NCI-H446 treated with DMSO at 0.1 percent for 48 hours (cell line): ENCODE data around the gene PCMT1.
"Not testable (repeated sequence)": the region's sequence is repeated elsewhere in the genome, so short reads cannot be mapped to it uniquely, and the experiment has no call there.

ENCODE experiments used
- DNase-seq: peaks from one replicate; lab custom pipeline; 2025; lab: John Stamatoyannopoulos, UW

The PCMT1 gene

DNA sequence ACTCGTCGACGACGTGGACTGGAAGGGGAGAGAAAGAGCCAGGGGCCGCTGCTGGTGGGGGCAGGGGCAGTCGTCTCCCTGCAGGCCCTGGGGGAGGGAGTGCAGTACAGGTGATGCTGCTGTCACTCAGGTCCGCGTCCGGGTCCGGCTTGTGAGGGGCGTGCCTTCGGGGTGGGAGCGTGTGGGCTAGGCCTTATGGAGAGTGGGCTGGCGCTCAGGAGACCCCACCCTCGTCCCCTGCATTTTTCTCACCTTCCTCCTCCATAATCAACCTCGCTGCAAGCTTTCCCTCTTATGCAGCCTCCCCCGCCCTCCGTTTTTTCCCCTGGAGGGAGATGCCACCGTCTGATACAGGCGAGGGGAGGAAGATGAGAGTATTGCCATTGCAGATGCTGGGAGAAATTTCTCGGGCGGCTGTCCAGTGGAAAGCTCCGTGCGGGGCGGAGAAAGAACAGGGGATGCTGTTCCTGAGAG is 632 bp downstream of the PCMT1 start:
- DNase-seq, result peak; percentile 38

DNA sequence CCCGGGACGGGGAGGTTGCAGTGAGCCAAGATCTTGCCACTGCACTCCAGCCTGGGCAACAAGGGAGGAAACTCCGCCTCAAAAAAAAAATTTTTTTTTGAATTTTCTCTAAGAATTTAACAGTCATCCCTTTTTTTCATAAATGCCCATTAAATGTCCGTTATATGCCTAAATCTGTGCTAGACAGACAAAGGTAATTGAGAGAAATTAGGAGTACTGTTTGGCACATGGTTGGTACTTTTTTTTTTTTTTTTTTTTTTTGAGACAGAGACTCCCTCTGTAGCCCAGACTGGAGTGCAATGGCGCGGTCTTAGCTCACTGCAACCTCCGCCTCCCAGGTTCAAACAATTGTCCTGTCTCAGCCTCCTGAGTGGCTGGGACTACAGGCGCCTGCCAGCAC is 1.7 kb downstream of the PCMT1 start:
- no peak for DNase-seq

DNA sequence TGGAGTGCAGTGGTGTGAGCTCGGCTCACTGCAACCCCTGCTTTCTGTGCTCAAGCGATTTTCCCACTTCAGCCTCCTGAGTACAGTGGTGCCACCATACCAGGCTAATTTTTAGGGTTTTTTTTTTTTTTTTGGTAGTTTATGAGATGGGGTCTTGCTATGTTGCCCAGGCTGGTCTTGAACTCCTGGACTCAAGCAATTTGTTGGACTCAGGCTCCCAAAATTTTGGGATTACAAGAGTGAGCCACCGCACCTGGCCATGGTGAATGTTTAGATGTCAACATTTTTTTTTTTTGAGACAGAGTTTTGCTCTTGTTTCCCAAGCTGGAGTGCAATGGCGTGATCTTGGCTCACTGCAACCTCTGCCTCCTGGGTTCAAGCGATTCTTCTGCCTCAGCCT is 2.4 kb downstream of the PCMT1 start:
- DNase-seq, result not testable (repeated sequence)

DNA sequence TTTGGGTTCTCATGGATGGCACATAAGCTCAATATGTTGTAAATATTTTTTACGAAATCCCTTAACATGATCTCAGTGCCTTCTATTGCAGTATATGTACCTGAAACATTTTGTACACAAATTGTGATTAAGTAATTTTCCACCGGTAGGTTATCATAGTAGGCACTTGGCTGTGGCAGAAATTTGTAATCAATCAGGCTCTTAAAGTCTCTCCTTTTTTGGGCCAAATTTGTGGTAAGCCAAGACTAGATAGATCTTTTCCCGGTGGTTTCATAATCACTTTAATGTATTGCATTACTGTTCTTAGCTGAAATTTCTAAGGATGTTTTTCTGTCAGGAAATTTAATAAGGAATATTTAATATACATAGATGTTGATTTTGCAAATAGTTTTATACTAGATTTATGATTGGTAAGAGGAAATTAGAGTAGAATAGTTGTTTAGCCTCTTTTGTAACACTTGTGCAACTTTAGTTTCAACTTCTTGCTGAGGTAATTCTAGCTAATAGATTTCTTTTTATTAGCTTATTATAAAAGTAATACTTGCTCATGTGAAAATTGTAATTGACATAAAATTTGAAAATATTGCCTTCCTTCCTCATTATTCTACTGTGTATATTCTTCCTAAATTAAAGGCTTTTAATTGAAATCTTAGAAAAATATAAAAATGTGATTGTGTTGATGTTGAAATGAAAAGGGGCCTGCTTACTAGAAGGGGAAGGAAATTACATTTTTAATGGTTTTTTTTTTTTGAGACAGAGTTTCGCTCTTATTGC is 3.2 kb downstream of the PCMT1 start:
- DNase-seq, result no peak

DNA sequence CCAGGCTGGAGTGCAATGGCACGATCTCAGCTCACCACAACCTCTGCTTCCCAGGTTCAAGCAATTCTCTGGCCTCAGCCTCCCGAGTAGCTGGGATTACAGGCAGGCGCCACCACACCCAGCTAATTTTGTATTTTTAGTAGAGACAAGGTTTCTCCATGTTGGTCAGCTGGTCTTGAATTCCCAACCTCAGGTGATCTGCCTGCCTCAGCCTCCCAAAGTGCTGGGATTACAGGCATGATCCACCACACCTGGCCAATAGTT is 3.8 kb downstream of the PCMT1 start:
- DNase-seq, result not testable (repeated sequence)

DNA sequence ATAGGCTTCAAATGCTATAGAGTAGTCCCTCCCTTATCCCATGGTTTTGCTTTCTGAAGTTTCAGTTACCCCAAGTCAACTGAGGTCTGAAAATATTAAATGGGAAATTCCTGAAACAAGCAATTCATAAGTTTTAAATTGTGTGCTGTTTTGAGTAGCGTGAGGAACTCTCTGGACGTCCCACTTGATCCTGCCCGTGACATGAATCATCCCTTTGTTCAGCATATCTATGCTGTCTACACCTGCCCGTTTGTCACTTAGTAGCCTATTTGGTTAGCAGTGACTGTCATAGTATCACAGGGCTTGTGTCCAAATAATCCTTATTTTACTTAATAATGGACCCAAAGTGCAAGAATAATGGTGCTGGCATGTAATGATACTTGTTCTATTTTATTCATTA is 5.0 kb downstream of the PCMT1 start:
- no peak for DNase-seq

DNA sequence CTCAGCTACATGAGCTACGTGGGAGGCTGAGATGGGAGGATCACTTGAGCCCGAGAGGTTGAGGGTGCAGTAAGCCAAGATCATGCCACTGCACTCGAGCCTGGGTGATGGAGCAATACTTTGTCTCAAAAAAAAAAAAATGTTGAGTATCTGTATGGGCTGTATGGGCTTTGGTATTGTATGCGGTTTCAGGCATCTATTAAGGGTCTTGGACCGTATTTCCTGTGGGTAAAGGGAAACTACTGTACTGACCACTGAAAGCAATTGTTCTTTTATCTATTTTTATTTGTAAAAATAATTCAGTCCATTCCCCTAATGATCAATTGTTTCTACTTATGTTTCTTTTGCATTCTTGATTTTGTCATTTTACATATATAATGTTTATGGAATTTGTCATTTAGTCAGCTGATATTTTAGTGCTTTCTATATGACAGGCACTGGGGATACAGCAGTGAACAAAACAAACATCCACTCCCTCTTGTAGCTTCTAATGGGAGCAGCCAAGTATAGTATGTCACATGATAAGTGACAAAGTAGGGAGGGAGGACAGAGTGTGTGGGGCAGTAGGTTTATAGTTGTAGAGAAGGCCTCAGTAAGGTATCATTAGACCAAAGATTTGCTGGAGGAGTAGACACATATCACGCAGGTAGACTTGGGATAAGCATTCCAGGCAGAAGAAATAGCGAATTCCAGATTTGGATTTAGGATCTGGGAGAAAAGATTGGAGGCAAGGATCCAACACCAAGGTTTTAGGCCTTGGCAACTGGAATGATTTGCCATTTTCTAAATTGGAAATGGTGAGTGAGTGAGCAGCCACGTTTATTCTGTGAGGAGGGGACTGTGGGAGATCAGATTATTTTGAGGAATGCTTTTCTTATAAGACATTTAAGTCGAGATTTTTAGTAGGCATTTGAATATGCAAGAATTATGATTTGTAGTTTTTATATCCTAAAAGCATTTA is 6.0 kb downstream of the PCMT1 start:
- no peak for DNase-seq

DNA sequence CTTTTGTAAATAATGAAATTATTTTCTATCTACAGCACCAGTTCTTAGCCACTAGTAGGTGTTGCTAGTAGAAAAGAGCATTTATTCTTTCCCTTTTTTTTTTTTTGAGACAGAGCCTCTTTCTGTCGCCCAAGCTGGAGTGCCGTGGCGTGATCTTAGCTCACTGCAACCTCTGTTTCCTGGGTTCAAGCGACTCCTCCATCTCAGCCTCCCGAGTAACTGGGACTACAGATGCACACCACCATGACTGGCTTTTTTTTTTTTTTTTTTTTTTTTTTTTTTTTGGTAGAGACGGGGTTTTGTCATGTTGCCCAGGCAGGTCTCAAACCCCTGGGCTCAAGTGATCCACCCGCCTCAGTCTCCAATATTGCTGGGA is 6.7 kb downstream of the PCMT1 start:
- no peak for DNase-seq

DNA sequence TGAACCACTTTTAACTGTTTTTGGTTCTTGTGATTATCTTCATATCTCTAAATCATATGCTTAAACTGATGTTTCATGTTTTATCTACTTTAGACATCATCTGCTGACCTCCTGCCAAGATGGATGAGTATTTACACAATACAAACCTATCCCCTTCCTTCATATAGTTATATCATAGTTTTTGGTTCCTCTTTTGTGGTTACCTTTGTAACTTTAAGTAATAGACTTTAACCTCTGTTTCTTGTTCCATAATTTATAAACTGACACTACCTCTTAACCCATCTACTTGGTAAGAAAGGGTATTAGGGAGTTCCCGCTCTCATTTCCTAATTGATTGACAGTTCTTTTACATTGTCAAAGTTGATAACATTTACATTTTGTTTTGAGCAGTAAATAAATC is 11.9 kb downstream of the PCMT1 start:
- DNase-seq, result no peak

DNA sequence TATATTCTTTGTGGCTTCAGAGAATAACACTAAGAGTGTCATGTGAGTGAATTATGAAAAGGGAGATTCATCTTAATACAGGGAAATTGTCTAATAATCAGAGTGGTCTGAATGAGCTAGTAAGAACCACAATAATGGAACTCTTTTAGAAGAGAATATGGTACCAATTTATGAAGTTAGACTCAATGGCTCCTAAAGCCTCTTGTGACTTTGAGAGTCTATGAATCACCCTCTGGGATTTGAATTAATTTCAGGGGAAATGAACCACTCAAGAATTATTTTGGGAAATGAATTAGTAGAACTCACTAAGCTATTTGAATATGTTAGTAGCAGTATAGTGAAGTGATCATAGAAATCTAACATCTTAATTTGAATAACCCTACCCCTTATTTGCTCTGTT is 14.3 kb downstream of the PCMT1 start:
- no peak for DNase-seq

DNA sequence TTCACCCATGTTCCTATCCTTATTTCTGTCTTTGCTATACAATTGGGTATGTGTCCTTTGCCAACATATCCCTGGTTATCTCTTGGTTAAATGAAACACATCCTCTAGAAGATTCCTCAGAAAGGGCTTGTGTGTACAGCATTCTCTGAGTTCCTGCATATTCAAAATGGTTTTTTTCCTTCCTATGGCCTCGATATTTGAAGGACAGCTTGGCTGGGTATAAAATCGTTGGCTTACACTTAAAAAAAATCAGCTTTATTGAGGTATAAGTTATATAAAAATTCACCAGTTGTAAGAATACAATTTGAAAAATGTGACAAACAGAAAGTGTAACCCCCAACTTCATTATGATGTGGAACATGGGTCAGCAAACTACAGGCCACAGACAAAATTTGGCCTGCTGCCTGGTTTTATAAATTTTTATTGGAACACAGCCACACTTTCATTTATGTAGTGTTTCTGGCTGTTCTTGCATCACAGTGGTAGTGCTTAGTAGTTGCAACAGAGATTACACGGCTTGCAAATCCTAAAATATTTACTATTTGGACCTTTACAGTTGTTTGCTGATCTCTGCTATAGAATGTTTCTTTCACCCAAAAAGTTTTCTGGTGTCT is 16.7 kb downstream of the PCMT1 start:
- no peak for DNase-seq

DNA sequence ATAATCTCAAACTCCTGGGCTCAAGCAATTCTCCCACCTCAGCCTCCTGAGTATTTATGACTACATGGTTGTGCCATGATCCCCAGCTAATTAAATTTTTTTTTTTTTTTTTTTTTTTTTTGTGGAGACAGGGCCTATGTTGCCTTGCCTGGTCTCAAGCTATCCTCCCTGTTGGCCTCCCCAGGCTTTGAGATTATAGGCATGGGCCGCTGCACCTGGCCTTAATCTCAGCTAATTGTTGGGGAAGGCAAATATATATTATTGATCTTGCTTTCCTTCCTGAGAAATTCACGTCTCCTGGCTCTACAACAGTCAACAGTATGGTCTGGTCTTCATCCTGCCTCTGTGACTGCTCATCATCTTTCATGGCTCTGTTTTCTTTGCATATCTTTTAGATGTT is 20.1 kb downstream of the PCMT1 start:
- DNase-seq, result no peak

DNA sequence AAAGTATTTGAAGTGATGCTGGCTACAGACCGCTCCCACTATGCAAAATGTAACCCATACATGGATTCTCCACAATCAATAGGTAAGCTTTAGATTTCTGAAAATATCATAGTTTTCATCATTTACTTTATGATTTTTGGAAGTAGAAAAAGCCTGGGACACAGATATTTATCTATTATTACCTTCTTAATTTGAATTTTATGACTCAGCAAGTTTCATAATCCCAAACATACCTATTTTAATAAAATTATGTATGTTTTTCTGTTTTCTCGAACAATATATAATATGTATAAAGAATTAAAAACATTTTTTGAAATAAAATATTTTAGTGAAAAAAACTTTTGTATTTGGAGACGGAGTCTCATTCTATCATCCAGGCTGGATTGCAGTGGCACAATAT is 21.6 kb downstream of the PCMT1 start:
- DNase-seq, result no peak

DNA sequence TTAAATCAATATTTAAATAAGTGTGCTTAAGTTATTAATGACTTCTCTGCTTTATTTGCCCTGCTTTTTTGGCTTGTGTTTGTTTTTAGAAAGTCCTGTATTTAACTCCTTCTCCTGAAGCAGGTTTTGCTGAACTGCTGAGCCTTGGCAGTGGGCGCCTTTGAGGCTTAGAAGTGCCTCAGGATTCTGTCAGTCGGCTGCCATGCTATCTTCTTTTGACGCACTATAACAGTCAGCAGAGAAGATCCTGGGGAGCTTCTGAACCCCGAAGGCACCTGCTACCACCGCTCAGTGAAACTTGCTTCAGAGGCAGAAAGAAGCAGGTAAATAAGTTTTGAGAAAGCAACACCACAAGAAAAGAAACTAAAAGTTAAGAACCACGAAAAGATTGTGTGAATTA is 22.4 kb downstream of the PCMT1 start:
- DNase-seq, result no peak

DNA sequence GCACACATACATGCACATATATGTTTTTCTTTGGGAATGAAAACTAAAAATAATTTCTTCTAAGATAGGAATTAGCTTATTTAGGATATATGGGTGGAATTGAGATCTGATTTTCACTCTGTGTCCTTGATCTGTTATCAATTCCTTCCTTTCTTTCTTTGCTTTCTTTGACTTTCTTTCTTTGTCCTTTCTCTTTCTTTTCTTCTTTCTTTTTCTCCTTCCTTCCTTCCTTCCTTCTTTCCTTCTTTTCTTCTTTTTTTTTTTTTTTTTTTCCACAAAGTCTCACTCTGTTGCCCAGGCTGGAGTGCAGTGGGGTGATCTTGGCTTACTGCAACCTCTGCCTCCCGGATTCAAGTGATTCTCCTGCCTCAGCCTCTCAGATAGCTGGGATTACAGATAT is 28.1 kb downstream of the PCMT1 start:
- no peak for DNase-seq

DNA sequence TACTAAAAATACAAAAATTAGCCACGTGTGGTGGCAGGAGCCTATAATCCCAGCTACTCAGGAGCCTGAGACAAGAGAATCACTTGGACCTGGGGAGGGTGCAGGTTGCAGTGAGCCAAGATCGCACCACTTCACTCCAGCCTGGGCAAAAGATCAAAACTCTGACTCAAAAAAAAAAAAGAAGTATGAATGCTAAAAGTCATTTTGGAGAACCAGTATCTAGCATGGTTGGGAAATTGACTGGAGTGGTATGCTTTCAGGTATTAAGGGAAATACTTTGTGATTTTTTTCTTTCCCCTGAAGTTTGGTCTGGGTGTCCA is 30.1 kb downstream of the PCMT1 start:
- no peak for DNase-seq

DNA sequence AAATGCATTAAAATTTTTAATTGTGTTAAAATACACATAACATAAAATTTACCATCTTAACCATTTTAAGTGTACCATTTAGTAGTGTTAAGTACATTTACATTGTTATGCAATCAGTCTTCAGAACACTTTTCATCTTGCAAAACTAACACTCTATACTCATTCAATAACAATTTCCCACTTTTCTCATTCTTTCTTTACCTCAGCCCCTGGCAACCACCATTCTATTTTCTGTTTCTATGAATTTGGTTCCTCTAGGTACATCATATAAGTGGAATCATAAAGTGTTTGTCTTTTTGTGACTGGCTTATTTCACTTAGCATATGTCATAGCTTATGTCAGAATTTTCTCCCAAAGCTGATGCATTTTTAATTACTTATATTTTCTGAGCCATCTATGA is 32.2 kb downstream of the PCMT1 start:
- no peak for DNase-seq

DNA sequence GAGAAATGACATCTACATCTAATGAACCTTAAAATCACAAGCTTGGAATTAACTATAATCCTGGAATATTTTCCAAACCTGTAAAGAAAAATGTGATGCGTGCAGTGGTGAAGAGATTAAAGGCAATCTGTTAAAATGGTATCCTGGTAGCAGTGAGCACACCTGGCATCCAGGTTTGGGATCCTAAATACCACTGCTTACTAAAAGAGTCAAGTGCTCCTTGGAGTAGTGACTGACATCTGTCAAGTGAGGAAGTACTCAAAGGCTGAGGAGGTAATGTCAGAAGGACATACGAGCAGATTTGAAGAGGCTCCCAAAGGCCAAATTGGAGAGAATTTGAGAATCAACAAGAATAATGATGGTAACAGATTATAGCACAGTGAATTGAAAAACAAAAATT is 32.8 kb downstream of the PCMT1 start:
- no peak for DNase-seq

DNA sequence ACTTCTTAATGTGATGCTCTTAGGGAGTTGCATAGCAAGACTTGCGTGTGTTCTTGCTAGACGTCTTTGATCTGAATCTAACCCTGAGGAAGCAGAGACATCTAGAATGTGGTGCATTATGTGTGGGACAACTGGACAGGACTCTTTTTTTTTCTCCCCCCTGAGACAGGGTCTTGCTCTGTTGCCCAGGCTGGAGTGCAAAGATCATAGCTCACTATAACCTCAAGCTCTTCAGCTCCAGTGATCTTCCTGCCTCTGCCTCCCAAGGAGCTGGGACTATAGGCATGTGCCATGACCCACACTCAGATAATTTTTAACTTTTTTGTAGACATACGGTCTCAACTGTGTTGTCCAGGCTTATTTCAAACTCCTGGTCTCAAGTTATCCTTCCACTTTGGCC is 34.0 kb downstream of the PCMT1 start:
- no peak for DNase-seq

DNA sequence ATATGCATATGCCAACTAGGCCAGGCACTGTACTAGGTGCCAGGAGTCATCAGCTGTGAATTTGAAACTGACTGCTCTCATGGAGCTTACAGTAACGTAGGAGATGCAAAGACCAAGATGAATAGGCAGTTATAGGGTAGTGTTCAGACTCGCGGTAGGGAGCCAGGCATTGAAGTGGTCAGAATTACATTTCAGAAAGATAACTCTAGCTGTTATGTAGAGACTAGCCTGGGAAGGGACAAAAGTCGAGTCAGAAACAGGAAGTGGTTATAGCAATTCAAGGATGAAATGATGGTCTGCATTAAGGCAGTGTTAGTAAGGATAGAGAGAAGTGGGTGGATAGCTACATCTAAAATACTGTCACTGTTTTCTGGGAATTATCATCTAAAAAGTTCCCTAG is 56.6 kb downstream of the PCMT1 start:
- no peak for DNase-seq

DNA sequence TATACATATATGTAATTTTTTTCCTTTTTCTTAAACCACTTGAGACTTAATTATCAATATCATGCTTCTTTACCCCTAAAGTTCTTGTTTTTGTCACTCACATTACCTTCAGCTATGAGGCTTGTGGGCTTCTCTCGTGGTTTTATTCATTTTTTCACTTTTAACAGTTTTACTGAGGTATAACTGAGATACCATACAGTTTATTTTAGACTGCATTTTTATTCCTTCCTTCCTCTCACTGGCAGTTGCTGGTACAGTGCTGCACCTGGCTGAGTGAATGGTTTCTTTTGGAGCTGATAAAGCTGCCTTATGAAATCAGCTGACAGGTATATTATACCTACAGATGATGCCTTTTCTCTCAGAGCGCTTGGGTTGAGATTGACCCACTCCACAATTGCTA is 60.3 kb downstream of the PCMT1 start:
- no peak for DNase-seq

DNA sequence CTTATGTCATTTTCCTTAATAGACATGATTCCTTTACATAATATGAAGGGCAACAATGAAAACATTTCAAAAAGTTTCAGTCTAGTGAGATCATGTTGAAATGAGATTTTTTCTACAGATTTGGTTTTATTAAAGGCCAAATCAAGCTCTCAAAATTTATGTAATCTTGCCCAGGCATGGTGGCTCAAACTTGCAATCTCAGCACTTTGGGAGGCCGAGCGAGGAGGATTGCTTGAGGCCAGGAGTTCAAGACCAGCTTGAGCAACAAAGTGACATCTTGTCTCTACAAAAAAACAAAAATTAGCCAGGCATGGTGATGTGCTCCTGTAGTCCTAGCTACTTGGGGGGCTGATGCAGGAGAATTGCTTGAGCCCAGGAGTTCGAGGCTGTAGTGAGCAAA is 63.8 kb downstream of the PCMT1 start:
- no peak for DNase-seq

DNA sequence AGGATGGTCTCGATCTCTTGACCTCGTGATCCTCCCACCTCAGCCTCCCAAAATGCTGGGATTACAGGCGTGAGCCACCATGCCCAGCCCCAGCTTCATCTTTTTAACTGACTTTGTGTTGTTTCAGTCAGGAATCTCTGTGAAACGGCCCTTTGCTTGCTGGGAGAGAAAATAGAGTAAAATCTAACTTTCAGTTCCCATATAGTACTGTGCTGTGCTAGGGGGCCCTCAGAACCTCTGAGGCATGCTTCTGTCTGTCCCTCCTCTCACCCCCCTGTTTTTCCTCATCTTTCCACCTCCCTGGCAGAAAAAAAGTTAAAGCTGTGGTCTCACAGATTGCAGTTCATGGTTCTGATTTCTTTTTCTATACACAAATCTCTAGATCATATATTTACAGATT is 66.2 kb downstream of the PCMT1 start:
- DNase-seq, result no peak
